HCT116 (cell line): Measurements from ENCODE around the gene NPAS4. TPM values are rescaled to one million over a fixed set of nuclear protein-coding genes. Genes with fewer than 3 reads are reported as not detected.
"Not testable (repeated sequence)": the region's sequence is repeated elsewhere in the genome, so short reads cannot be mapped to it uniquely, and the experiment has no call there.

Source experiments
- ATAC-seq: fragments of 200-7000 bp; cut with Tn5 transposase; 2 replicates; pipeline ENCODE4 v1.9.1; 2020; ENCODE audit warnings: mild to moderate bottlenecking, moderate library complexity
- BruUV-seq: library from RNA; stranded (reverse); fragments of 400-500 nt; replicated peaks from 2 replicates; lab custom pipeline; 2021; lab: Mats Ljungman, UMichigan
- CTCF ChIA-PET: fragments of 300-600 bp; sonication (Branson Sonifier 250); formaldehyde crosslinking; loops from one replicate; lab custom pipeline; 2021; ENCODE audit warnings: antibody characterized with exemption; lab: Charles Lee
- POLR2A ChIA-PET: fragments of 300-600, 350-600 bp; sonication (Branson Sonifier 250); formaldehyde crosslinking; loops from one replicate; lab custom pipeline; 2021; ENCODE audit warnings: antibody characterized with exemption; lab: Charles Lee
- RAD21 ChIA-PET, 2 experiments: fragments of 300-600 bp; sonication (Branson Sonifier 250); formaldehyde crosslinking; loops; one replicate each; lab custom pipeline; 2023; ENCODE audit warnings: low total read pairs in 2 of 2; ENCODE audit not compliant: uncharacterized antibody in 2 of 2, unreplicated experiment in 2 of 2, low non-redundant PET in 1 of 2; lab: Charles Lee
- DNase-seq: peaks from one replicate; pipeline ENCODE4 v3.0.0-alpha.2; 2010; ENCODE audit warnings: low read depth, low spot score
- H2AFZ ChIP-seq: fragments of 200-600 bp; shearing (Covaris generic), sonication (generic); 2 replicates; pipeline ENCODE4 v1.6.1; 2017; ENCODE audit warnings: low read depth, mixed run types, mixed read lengths, antibody characterized with exemption, low read length; ENCODE audit not compliant: poor library complexity, severe bottlenecking
- H3K27ac ChIP-seq: 2 replicates; pipeline ENCODE4 v1.5.1; 2012; ENCODE audit warnings: low read depth, low read length
- H3K27me3 ChIP-seq: fragments of 200-600 bp; sonication (generic); 2 replicates; pipeline ENCODE4 v1.6.1; 2016; ENCODE audit warnings: mixed run types, low read length, mixed read lengths; ENCODE audit not compliant: insufficient read depth
- H3K36me3 ChIP-seq, 2 experiments: fragments of 200-500 bp in 1 of 2; fragments of 200-600 bp in 1 of 2; sonication (Bioruptor generic) in 1 of 2; sonication (generic) in 1 of 2; 2 replicates each; pipeline versions ENCODE4 v1.5.1 to v1.6.1; 2014 to 2016; ENCODE audit warnings: low read length in 2 of 2, inconsistent platforms in 1 of 2, mixed read lengths in 1 of 2, mixed run types in 1 of 2; ENCODE audit not compliant: insufficient read depth in 2 of 2, control insufficient read depth in 1 of 2
- H3K4me1 ChIP-seq, 2 experiments: fragments of 200-600 bp in 1 of 2; sonication (generic) in 1 of 2; 2 replicates each; pipeline versions ENCODE4 v1.5.1 to v1.6.1; 2012 to 2017; ENCODE audit warnings: low read length in 2 of 2, inconsistent platforms in 1 of 2, mild to moderate bottlenecking in 1 of 2, mixed read lengths in 1 of 2, mixed run types in 1 of 2, moderate library complexity in 1 of 2; ENCODE audit not compliant: insufficient read depth in 2 of 2, control insufficient read depth in 1 of 2
- H3K4me2 ChIP-seq: fragments of 200-600 bp; sonication (generic); 2 replicates; pipeline ENCODE4 v1.6.1; 2017; ENCODE audit warnings: mixed run types, low read length, mixed read lengths
- H3K4me3 ChIP-seq, 2 experiments: fragments of 200-600 bp in 1 of 2; sonication (generic) in 1 of 2; replicated peaks in 1 of 2; 2 replicates each; pipeline ENCODE4 v1.5.1; 2011 to 2016; ENCODE audit warnings: low read length in 2 of 2, control low read depth in 1 of 2, low read depth in 1 of 2, mild to moderate bottlenecking in 1 of 2, mixed read lengths in 1 of 2, mixed run types in 1 of 2
- H3K79me2 ChIP-seq: fragments of 200-600 bp; sonication (generic); 2 replicates; pipeline ENCODE4 v1.6.1; 2017; ENCODE audit warnings: mild to moderate bottlenecking, mixed run types, low read length, moderate library complexity, mixed read lengths; ENCODE audit not compliant: insufficient read depth
- H3K9ac ChIP-seq: fragments of 200-600 bp; sonication (generic); 2 replicates; pipeline ENCODE4 v1.6.1; 2016; ENCODE audit warnings: low read length, mixed read lengths
- H3K9me2 ChIP-seq: fragments of 200-600 bp; sonication (generic), shearing (Covaris generic); 2 replicates; pipeline ENCODE4 v1.6.1; 2017; ENCODE audit warnings: mixed run types, mild to moderate bottlenecking, moderate library complexity; ENCODE audit not compliant: insufficient read depth
- H3K9me3 ChIP-seq, 2 experiments: fragments of 200-500 bp in 1 of 2; fragments of 200-600 bp in 1 of 2; sonication (Bioruptor generic) in 1 of 2; sonication (generic) in 1 of 2; 2 replicates each; pipeline ENCODE4 v1.6.1; 2014 to 2017; ENCODE audit warnings: low read length in 2 of 2, mixed read lengths in 2 of 2, inconsistent platforms in 1 of 2, low read depth in 1 of 2, mild to moderate bottlenecking in 1 of 2, mixed run types in 1 of 2, moderate library complexity in 1 of 2; ENCODE audit not compliant: control insufficient read depth in 1 of 2, insufficient read depth in 1 of 2
- H4K20me1 ChIP-seq: fragments of 200-600 bp; sonication (generic), shearing (Covaris generic); 2 replicates; pipeline ENCODE4 v1.6.1; 2017; ENCODE audit warnings: mixed run types, mild to moderate bottlenecking, moderate library complexity; ENCODE audit not compliant: insufficient read depth
- CBX3 ChIP-seq: IDR thresholded peaks from 2 replicates; pipeline ENCODE4 v1.6.1; 2012; ENCODE audit warnings: low read depth
- CEBPB ChIP-seq: IDR thresholded peaks from 2 replicates; pipeline ENCODE4 v1.6.1; 2012; ENCODE audit warnings: low read depth
- CTCF ChIP-seq, 3 experiments: fragments of 200-600 bp in 1 of 3; sonication (generic) in 1 of 3; IDR thresholded peaks in 2 of 3; conservative IDR thresholded peaks in 1 of 3; 2 replicates each; pipeline ENCODE4 v1.5.1; 2012 to 2017; ENCODE audit warnings: low read depth in 2 of 3, low read length in 2 of 3, antibody characterized with exemption in 1 of 3, borderline replicate concordance in 1 of 3, control low read depth in 1 of 3, mild to moderate bottlenecking in 1 of 3, mixed read lengths in 1 of 3, mixed run types in 1 of 3, moderate library complexity in 1 of 3; ENCODE audit not compliant: insufficient read depth in 1 of 3
- EGR1 ChIP-seq: IDR thresholded peaks from 2 replicates; pipeline ENCODE4 v1.6.1; 2012; ENCODE audit warnings: low read depth
- FOSL1 ChIP-seq: IDR thresholded peaks from 2 replicates; pipeline ENCODE4 v1.6.1; 2012; ENCODE audit warnings: low read depth
- JUND ChIP-seq: IDR thresholded peaks from 2 replicates; pipeline ENCODE4 v1.6.1; 2012
- POLR2A ChIP-seq: IDR thresholded peaks from 2 replicates; pipeline ENCODE4 v1.7.0; 2011; ENCODE audit warnings: borderline replicate concordance; ENCODE audit not compliant: insufficient read depth, insufficient read length; ENCODE audit errors: extremely low read depth
- POLR2AphosphoS5 ChIP-seq: IDR thresholded peaks from 2 replicates; pipeline ENCODE4 v1.6.1; 2011; ENCODE audit warnings: mild to moderate bottlenecking, low read depth, low read length, moderate library complexity
- RAD21 ChIP-seq: IDR thresholded peaks from 2 replicates; pipeline ENCODE4 v1.6.1; 2012; ENCODE audit warnings: low read depth, mild to moderate bottlenecking
- SP1 ChIP-seq: IDR thresholded peaks from 2 replicates; pipeline ENCODE4 v1.6.1; 2012; ENCODE audit warnings: low read depth
- SRF ChIP-seq: IDR thresholded peaks from 2 replicates; pipeline ENCODE4 v1.6.1; 2012; ENCODE audit warnings: low read depth
- TCF7L2 ChIP-seq: IDR thresholded peaks from 2 replicates; pipeline ENCODE4 v1.7.0; 2011; ENCODE audit warnings: borderline replicate concordance, inconsistent platforms; ENCODE audit not compliant: insufficient read depth, insufficient read length; ENCODE audit errors: extremely low read depth
- YY1 ChIP-seq: IDR thresholded peaks from 2 replicates; pipeline ENCODE4 v1.6.1; 2011; ENCODE audit warnings: low read length, low read depth, moderate library complexity, mild to moderate bottlenecking; ENCODE audit not compliant: insufficient replicate concordance; ENCODE audit errors: extremely low read depth
- ZFX ChIP-seq: fragments of 450-650 bp; IDR thresholded peaks from 2 replicates; pipeline ENCODE4 v1.6.1; 2017
- ZNF274 ChIP-seq: fragments of 200-500 bp; sonication (Bioruptor generic); IDR thresholded peaks from 2 replicates; pipeline ENCODE4 v1.6.1; 2014; ENCODE audit warnings: mild to moderate bottlenecking, low read depth, low read length, inconsistent platforms
- intact Hi-C: fragments of 100-400 bp; cut with micrococcal nuclease; formaldehyde crosslinking; loops from 2 replicates; pipeline ENCODE4 v1.10.0; 2022
- total RNA-seq: library from RNA; stranded (reverse); gene quantifications from one replicate; pipeline ENCODE4 v1.2.1, GENCODE V29; 2021; ENCODE audit not compliant: unreplicated experiment
- TF ChIP-seq, protein P1 (sequence below): IDR thresholded peaks from 2 replicates; pipeline ENCODE4 v1.6.1; 2012
- TF ChIP-seq, protein P2 (sequence below): IDR thresholded peaks from 2 replicates; pipeline ENCODE4 v1.6.1; 2011; ENCODE audit warnings: mild to moderate bottlenecking, low read length, moderate library complexity; ENCODE audit not compliant: insufficient replicate concordance; ENCODE audit errors: extremely low read depth

The NPAS4 gene
- total RNA-seq, 1 experiment from 2014 or later: not detected

DNA sequence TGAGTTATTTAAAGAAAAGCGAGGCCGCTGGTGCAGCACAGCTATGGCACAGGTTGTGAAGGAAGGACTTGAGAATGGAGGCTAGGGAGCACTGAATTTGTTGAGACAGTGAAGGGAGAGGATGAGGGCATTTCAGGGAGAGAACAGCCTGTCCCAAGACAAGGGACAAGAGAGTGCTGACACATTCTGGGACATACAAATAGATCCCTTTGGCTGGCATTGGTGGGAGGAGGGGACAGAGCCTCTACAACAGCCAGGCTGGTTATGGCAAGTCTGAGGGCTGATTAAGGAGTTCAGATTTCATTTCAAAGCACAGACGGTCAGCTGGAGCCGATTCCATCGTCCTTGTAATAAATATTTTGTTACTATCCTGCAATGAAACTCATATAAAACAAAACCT lies 47.6 kb upstream of the NPAS4 start:
- DNase-seq: no peak
- ChIA-PET CTCF (interaction anchor here (1.2 kb wide), 1 partner anchor 16 kb away, joined by 10 read pairs; no protein-coding TSS in a partner anchor), RAD21 (interaction anchor here in 1 of 2 experiments (0.6 kb wide), 1 partner anchor 15 kb away, joined by 3 read pairs; no protein-coding TSS in a partner anchor), POLR2A (interaction anchor here (1.2 to 1.4 kb wide), 2 partner anchors 16 to 319 kb away, joined by 3 read pairs; no protein-coding TSS in a partner anchor)
- Histone ChIP-seq H2AFZ (peak overlapping the region; percentile 87), H3K4me3 (no peak overlapping the region), H3K4me1 (peaks cover 19 to 33% of the 10 kb centered on the region in 2 experiments), H3K9ac (peak overlapping the region; percentile 27; the same call in 1 of the 2 replicates), H3K27me3 (no peaks in the 10 kb centered on the region), H3K9me2 (no peaks in the 10 kb centered on the region), H4K20me1 (no peaks in the 10 kb centered on the region), H3K79me2 (peaks cover 32% of the 10 kb centered on the region), H3K4me2 (peak overlapping the region; percentile 86), H3K27ac (peak overlapping the region; percentile 99; the same call in 1 of the 2 replicates), H3K36me3 (peaks cover 7 to 19% of the 10 kb centered on the region in 2 experiments), H3K9me3 (no peaks in the 10 kb centered on the region)
- intact Hi-C loops: loop anchor here (5.0 kb wide), 1 partner anchor 61 kb away; no protein-coding TSS in a partner anchor
- ATAC-seq: no peak
- no peak for TF ChIP-seq SRF
- TF ChIP-seq, protein P1, sequence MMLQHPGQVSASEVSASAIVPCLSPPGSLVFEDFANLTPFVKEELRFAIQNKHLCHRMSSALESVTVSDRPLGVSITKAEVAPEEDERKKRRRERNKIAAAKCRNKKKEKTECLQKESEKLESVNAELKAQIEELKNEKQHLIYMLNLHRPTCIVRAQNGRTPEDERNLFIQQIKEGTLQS: no peak
- TF ChIP-seq EGR1: no peak
- TF ChIP-seq CEBPB: no peak
- TF ChIP-seq ZNF274: no peak
- TF ChIP-seq POLR2AphosphoS5: no peak
- TF ChIP-seq, protein P2, sequence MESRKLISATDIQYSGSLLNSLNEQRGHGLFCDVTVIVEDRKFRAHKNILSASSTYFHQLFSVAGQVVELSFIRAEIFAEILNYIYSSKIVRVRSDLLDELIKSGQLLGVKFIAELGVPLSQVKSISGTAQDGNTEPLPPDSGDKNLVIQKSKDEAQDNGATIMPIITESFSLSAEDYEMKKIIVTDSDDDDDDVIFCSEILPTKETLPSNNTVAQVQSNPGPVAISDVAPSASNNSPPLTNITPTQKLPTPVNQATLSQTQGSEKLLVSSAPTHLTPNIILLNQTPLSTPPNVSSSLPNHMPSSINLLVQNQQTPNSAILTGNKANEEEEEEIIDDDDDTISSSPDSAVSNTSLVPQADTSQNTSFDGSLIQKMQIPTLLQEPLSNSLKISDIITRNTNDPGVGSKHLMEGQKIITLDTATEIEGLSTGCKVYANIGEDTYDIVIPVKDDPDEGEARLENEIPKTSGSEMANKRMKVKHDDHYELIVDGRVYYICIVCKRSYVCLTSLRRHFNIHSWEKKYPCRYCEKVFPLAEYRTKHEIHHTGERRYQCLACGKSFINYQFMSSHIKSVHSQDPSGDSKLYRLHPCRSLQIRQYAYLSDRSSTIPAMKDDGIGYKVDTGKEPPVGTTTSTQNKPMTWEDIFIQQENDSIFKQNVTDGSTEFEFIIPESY: no peak
- TF ChIP-seq POLR2A: no peak
- no peak for TF ChIP-seq ZFX
- no peak for TF ChIP-seq CTCF (IDR thresholded peaks at IDR 0.05 in 2 of 3, conservative IDR thresholded peaks at IDR 0.05 in 1 of 3; ENCODE audit: borderline replicate concordance in 1 of 3, insufficient read depth in 1 of 3, low read depth in 2 of 3, low read length in 2 of 3)
- TF ChIP-seq RAD21: no peak
- no peak for TF ChIP-seq TCF7L2
- TF ChIP-seq FOSL1: no peak
- TF ChIP-seq CBX3: no peak
- TF ChIP-seq JUND: no peak
- no peak for TF ChIP-seq YY1
- no peak for TF ChIP-seq SP1
- BruUV-seq: no TSS peak

GRCh38 chr11:66373690-66374287 lies 47.0 kb upstream of the NPAS4 start:
- H3K4me1 ChIP-seq: peaks cover 19 to 33% of the 10 kb centered on the region in 2 experiments
- not testable (repeated sequence) for H4K20me1 ChIP-seq, H3K27me3 ChIP-seq, H3K9me3 ChIP-seq, H3K4me3 ChIP-seq, H3K27ac ChIP-seq, DNase-seq, H3K9me2 ChIP-seq, ATAC-seq, H3K9ac ChIP-seq, BruUV-seq
- POLR2A ChIA-PET: interaction anchor here (1.2 kb wide), 1 partner anchor 319 kb away, joined by 3 read pairs; no protein-coding TSS in a partner anchor
- H2AFZ ChIP-seq: peak overlapping the region; percentile 87
- H3K79me2 ChIP-seq: peaks cover 27% of the 10 kb centered on the region
- peaks cover 1 to 14% of the 10 kb centered on the region in 2 experiments; a peak in 3 of 4 replicates for H3K36me3 ChIP-seq
- peak overlapping the region; percentile 86 for H3K4me2 ChIP-seq
- intact Hi-C loops: loop anchor here (5.0 kb wide), 1 partner anchor 61 kb away; no protein-coding TSS in a partner anchor
- RAD21 ChIA-PET: interaction anchor here in 1 of 2 experiments (0.6 kb wide), 1 partner anchor 15 kb away, joined by 3 read pairs; no protein-coding TSS in a partner anchor
- CTCF ChIA-PET: interaction anchor here (0.6 to 2.4 kb wide), 4 partner anchors 12 to 1756 kb away, joined by 4 to 21 read pairs (median 7); no protein-coding TSS in a partner anchor
